Posterior vena cava (tissue), 2 donors: Measurements from ENCODE around the gene CD302. TPM values are rescaled to one million over a fixed set of nuclear protein-coding genes. Genes with fewer than 3 reads are reported as not detected.
"Not testable (repeated sequence)": the region's sequence is repeated elsewhere in the genome, so short reads cannot be mapped to it uniquely, and the experiment has no call there.

ENCODE experiments used
- DNase-seq: peaks from one replicate; pipeline ENCODE4 v3.0.0-alpha.2; 2020; ENCODE audit warnings: low spot score
- intact Hi-C, 2 donors: fragments of 100-400 bp; cut with DNase I; formaldehyde crosslinking; loops; one replicate each; pipeline versions ENCODE4 v1.14.1 to v1.14.2; 2022 to 2023
- total RNA-seq, 2 donors: library from RNA; stranded (reverse); fragmentation: NEBNext Ultra II Directional; extraction: Animal tissue kit (Norgen Biotek cat#: 25700); gene quantifications; one replicate each; pipeline ENCODE4 v1.2.1, GENCODE V29; 2021
- donor health status: DM: yes; HTN: yes; CAD: no.
- donor health status: DM: yes; HTN: yes; CAD: no.

Gene CD302
- total RNA-seq, 2 donors from 2014 or later, result 52.4 to 65.2 TPM

DNA sequence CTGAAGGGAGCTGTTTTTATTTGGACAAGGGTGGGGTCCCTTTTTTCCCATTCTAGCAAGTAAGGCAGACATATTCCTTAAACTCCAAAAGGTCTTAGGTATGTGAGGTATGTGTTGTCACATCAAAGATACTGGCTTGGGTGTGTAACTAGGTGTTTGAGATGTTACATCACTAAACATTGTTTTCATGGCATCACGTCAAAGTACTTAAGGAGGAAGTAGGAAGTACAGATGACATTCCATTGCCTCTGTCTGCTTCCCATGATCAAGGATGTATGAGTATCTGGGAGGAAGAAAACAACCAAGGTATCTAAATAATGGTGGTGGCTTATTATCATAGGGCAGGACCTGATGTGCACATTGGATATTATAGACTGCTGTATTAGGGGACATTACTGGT lies 39.3 kb downstream of the CD302 start:
- no peak for DNase-seq
- intact Hi-C loops, result no loop called here

DNA sequence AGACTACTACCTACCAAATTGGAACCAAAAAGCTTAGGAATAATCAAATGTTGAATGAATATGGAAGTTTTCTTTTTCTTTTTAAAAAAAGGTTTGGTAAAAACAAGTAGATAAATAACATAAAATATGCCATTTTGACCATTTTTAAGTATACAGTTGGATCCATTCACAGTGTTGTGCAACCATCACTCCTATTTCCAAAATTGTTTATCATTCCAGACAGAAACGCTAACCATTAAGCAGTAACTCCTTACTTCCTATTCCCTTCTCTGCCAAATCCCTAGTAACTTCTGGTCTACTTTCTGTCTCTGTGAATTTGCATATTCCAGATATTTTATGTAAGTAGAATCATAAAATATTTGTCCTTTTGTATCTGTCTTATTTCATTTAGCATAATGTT lies 39.8 kb downstream of the CD302 start:
- intact Hi-C loops, result no loop called here
- no peak for DNase-seq

- intact Hi-C loops, result no loop called here
- DNase-seq, result no peak
These were observed 42.2 kb downstream of the CD302 start for GRCh38 chr2:159755788-159756187.

DNA sequence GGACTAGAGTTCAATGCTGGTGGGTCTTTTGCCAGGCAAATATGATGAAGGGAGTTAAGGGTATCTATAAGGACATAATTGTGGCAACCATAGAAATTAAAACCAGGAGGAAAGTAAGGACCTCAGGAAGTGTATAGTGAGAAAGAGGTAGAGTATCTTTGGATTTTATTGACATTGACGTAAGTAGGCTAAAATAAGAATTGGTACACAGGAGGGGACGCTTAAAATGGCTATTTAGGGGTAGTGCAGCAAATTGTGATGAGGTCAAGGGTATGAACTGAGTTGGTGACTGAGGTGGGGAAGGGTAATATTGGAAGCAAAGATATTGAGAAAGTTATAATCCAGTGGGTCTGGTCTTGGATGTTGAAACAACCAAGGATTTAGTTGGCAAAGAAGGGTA lies 43.0 kb downstream of the CD302 start:
- intact Hi-C loops, result no loop called here
- DNase-seq, result no peak

DNA sequence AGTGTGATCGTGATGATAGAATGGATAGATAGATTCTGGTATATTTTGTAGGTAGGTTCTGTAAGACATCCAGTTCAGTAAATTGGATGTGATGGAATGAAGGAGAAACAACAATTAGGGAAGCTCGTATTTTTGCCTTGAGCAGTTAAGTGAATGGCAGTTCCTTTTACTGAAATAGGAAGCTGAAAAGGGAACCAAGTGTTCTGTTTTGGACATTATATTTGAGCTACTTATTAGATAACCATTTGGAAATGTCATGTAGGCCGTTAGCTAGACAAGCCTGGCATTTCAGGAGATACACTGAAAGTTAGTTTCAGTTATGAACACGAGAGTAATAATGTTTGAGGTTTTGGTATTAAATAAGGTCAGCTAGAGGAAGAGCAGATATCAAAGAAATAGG lies 44.2 kb downstream of the CD302 start:
- intact Hi-C loops, result no loop called here
- no peak for DNase-seq

DNA sequence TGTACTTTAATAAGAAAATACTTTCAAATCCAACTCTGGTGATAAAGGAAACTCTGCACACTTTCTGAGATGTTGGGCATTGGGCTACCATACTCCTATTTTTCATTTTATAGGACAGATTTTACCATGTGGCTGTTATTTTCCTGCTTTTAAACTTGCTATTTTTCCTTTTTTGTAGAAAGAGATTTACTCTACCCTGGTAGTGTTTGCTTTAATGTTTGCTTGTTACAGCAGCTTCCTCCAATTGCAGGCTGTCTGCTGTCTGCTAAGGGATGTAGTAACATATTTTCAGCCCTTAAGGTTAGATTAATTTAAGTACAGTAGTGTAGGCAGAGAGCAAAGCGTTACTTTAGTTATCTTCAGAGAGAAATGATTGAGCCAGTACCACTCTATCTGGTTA lies 47.1 kb downstream of the CD302 start:
- no peak for DNase-seq
- intact Hi-C loops, result no loop called here

DNA sequence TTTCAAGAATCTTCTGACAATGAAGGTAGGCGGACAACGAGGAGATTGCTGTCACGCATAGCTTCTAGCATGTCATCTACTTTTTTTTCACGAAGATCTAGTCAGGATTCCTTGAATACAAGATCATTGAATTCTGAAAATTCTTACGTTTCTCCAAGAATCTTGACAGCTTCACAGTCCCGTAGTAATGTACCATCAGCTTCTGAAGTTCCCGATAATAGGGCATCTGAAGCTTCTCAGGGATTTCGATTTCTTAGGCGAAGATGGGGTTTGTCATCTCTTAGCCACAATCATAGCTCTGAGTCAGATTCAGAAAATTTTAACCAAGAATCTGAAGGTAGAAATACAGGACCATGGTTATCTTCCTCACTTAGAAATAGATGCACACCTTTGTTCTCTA lies 49.9 kb downstream of the CD302 start:
- no peak for DNase-seq
- intact Hi-C loops, result no loop called here

DNA sequence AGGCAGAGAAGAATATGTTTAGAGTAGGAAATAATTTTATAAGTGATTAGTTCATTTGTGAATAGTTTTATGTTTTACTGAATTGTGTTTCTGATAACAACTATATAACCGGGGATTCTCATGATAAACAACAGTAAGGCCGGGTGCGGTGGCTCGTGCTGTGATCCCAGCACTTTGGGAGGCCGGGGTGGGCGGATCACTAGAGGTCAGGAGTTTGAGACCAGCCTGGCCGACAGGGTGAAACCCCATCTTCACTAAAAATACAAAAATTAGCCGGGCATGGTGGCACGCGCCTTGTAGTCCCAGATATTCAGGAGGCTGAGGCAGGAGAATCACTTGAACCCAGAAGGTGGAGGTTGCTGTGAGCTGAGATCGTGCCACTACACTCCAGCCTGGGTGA lies 52.8 kb downstream of the CD302 start:
- intact Hi-C loops, DNase-seq: not testable (repeated sequence)

DNA sequence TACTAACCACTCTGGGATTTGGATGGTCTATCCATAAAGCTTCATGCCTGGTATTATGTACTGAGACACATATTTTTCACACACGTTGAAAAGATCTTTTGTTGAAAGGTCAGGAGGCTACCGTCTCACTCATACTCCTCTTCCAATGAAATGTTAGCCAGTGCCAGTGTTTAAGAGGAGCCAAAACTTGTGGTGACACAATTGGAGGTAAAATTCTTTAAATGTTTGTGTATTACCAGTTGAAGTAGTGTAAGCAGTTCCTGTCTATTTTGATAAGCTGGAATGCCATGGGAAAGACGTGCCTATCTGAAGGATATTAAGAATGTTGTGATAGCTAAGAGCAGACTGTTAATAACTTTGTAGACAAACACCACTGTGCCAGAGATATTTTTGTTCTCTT lies 53.6 kb downstream of the CD302 start:
- no peak for DNase-seq
- intact Hi-C loops, result no loop called here

GRCh38 chr2:159742846-159743245 lies 55.2 kb downstream of the CD302 start:
- intact Hi-C loops, result no loop called here

GRCh38 chr2:159738509-159739390 lies 59.3 kb downstream of the CD302 start:
- DNase-seq, result no peak
- intact Hi-C loops, result no loop called here

More at GRCh38 chr2:159742846-159743245, 55.2 kb downstream of the CD302 start:
- no peak for DNase-seq

DNA sequence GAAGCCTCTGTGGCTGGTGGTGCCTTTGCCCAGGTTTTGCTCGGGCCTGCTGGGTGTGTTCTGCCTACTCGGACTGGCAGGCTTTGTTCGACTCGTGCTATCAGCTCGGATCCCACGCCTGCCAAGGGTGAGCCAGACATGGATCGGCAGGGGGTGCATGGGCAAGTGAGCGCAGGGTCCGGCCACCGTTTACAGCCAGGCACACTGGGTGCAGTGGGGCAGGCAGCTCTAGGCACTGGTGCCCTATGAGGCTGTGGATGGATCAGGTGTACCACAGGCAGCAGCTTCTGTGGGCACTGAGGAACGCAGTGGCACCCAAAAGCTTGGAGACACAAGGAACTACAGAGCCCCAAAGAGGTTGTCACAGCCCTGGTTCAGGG lies 60.1 kb downstream of the CD302 start:
- intact Hi-C loops, result no loop called here
- no peak for DNase-seq

DNA sequence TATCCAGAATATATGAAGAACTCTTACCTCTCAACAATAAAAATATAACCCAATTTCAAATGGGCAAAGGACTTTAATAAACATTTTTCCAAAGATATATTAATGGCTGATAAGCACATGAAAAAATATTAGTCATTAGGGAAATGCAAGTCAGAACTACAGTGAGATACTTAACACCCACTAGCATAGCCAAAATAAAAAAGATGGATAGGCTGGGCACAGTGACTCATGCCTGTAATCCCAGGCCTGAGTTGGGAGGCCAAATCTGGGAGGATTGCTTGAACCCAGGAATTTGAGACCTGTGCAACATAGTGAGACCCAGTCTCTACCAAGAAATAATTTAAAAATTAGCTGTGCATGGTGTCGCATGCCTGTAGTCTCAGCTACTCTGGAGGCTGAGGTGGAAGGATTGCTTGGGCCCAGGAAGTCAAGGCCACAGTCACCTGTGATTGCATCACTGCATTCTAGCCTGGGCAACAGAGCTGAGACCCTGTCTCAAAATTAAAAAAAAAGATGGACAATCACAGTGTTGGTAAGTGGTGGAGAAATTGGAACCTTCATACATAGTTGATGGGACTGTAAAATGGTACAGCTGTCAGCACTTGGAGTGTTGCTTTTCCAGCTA lies 60.6 kb downstream of the CD302 start:
- intact Hi-C loops, result no loop called here
- no peak for DNase-seq

GRCh38 chr2:159736048-159736447 lies 62.0 kb downstream of the CD302 start:
- intact Hi-C loops, result no loop called here

GRCh38 chr2:159735648-159736047 lies 62.4 kb downstream of the CD302 start:
- DNase-seq, result no peak
- intact Hi-C loops, result no loop called here

More at GRCh38 chr2:159736048-159736447, 62.0 kb downstream of the CD302 start:
- DNase-seq, result no peak

DNA sequence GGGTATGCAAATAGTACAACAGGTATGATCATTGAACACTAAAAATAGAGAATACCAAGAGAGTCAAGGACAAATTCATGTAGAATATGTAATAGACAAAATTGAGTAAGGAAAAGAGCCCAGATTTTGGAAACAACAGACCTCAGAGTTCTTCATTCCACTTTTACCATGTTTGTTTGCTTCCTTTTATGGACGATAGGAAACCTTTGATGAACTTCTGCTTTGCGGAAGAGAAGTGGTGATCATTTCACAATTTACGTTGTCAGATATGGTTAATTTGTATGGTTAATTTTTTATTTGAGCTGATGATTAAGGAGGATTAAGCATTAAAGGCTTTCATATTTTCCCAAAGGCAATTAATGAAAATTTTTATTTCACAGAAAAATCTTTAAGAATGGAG lies 69.4 kb downstream of the CD302 start:
- intact Hi-C loops, result no loop called here
- no peak for DNase-seq

DNA sequence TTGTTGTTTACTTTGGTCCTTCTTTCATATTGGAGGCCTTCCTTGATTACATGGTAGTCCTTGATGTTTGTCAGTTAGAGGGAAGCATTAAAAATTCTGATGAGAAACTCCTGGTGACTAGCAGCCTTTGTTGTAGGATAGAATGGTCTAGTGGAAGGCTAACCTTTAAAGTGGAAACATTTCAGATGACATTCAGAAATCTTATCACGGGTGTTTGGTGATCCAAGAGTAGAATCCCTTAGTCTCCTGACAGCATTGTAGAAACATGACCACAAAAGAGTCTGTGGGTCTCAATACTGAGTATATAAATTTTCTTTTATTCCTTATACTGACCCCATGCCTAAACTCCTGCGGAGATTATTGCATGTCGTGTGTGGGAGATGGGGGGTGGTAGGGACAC lies 72.3 kb downstream of the CD302 start:
- no peak for DNase-seq
- intact Hi-C loops, result no loop called here

DNA sequence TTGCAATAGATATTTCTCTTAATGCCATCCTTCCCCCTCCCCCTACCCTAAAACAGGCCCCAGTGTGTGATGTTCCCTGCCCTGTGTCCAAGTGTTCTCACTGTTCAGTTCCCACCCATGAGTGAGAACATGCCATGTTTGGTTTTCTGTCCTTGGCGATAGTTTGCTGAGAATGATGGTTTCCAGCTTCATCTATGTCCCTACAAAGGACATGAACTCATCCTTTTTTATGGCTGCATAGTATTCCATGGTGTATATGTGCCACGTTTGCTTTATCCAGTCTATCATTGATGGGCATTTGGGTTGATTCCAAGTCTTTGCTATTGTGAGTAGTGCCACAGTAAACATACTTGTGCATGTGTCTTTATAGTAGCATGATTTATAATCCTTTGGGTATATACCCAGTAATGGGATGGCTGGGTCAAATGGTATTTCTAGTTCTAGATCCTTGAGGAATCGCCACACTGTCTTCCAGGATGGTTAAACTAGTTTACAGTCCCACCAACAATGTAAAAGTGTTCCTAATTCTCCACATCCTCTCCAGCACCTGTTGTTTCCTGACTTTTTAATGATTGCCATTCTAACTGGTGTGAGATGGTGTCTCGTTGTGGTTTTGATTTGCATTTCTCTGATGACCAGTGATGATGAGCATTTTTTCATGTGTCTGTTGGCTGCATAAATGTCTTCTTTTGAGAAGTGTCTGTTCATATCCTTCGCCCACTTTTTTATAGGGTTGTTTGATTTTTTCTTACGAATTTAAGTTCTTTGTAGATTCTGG lies 73.0 kb downstream of the CD302 start:
- DNase-seq, intact Hi-C loops: not testable (repeated sequence)

DNA sequence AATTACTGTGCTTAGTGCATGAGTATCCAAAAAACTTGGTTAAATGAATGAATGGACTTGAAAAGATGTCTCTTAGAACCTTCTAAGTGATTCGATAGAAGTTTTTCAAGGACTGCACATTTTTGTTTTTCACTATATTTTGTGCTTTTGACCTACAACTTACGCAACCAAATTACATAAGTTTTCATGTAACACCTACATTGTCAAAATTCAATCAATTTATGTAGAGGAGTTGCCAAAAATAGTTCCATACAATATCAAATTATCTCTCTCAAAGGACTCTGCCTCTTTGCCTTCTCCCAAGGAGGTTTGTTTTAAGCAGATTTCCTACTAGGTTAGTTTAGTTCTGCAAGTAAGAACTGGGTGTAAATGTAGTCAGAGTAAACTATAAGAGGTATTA lies 75.4 kb downstream of the CD302 start:
- DNase-seq, result no peak
- intact Hi-C loops, result no loop called here

DNA sequence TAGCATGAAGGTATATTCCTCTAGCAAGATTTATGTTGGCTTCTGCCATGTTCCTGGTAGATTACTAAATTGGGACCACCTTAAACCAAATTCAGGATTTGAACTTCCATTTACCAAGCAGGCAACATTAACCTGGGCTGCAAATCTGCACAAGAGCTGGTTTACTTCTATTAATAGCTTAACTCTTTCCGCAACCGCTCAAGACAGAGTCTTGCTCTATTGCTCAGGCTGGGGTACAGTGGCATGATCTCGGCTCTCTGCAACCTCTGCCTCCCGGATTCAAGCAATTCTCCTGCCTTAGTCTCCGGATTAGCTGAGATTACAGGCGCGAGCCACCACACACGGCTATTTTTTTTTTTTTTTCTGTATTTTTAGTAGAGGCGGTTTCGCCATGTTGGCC lies 77.3 kb downstream of the CD302 start:
- no peak for DNase-seq
- intact Hi-C loops, result no loop called here
